Kidney (tissue), 14 donors: ENCODE data around the gene BRD1. TPM values are rescaled to one million over a fixed set of nuclear protein-coding genes. Genes with fewer than 3 reads are reported as not detected.
A peak's percentile ranks its signal among the peaks of the same experiment; 100 is the strongest.

ENCODE experiments used
- DNase-seq, 5 donors: peaks; one replicate each; pipeline ENCODE4 v3.0.0-alpha.2; 2013 to 2020
- FAIRE-seq: peaks from 2 replicates; lab custom pipeline; 2012; peaks lifted over from hg19 to GRCh38; lab: Jason Lieb, UNC
- H3K27ac ChIP-seq, 2 donors: one replicate each; pipeline ENCODE4 v1.7.0; 2013; ENCODE audit warnings: low read depth in 2 of 2, low read length in 2 of 2, inconsistent platforms in 1 of 2
- H3K27me3 ChIP-seq: one replicate; pipeline ENCODE4 v1.7.1; 2013; ENCODE audit warnings: low read length, inconsistent platforms; ENCODE audit not compliant: control insufficient read depth, insufficient read depth
- H3K36me3 ChIP-seq, 3 donors: one replicate each; pipeline versions ENCODE4 v1.7.0 to v1.7.1; 2013; ENCODE audit warnings: low read length in 3 of 3, control low read depth in 1 of 3, inconsistent platforms in 1 of 3; ENCODE audit not compliant: insufficient read depth in 3 of 3, control insufficient read depth in 2 of 3
- H3K4me1 ChIP-seq, 3 donors: one replicate each; pipeline versions ENCODE4 v1.7.0 to v1.7.1; 2013; ENCODE audit warnings: low read length in 3 of 3, inconsistent platforms in 1 of 3, low read depth in 1 of 3; ENCODE audit not compliant: control insufficient read depth in 2 of 3, insufficient read depth in 2 of 3
- H3K4me3 ChIP-seq, 3 donors: one replicate each; pipeline versions ENCODE4 v1.7.0 to v1.8.1; 2013; ENCODE audit warnings: low read length in 3 of 3, control low read depth in 1 of 3, inconsistent platforms in 1 of 3
- H3K9ac ChIP-seq, 3 donors: one replicate each; pipeline versions ENCODE4 v1.7.0 to v1.7.1; 2013; ENCODE audit warnings: low read length in 3 of 3, control low read depth in 1 of 3, inconsistent platforms in 1 of 3
- H3K9me3 ChIP-seq, 3 donors: one replicate each; pipeline versions ENCODE4 v1.7.0 to v1.7.1; 2013; ENCODE audit warnings: low read length in 3 of 3, control low read depth in 1 of 3, inconsistent platforms in 1 of 3; ENCODE audit not compliant: control insufficient read depth in 2 of 3, insufficient read depth in 1 of 3
- intact Hi-C: fragments of 100-400 bp; cut with DNase I; formaldehyde crosslinking; loops from one replicate; pipeline ENCODE4 v1.11.1; 2022
- polyA plus RNA-seq: library from polyadenylated mRNA; stranded (reverse); fragments of 350-450 nt; fragmentation: Illumina TruSeq; extraction: RNeasy Lipid Tissue Mini Kit (QIAGEN cat#74804); gene quantifications from one replicate; pipeline ENCODE4 v1.2.3, GENCODE V29; 2014; ENCODE audit warnings: low read depth, low replicate concordance; ENCODE audit not compliant: insufficient read depth
- total RNA-seq: library from RNA; stranded (reverse); fragmentation: NEBNext Ultra II Directional; extraction: Animal tissue kit (Norgen Biotek cat#: 25700); gene quantifications from one replicate; pipeline ENCODE4 v1.2.1, GENCODE V29; 2021
- TF ChIP-seq, protein P1 (sequence below): IDR thresholded peaks from 3 replicates; pipeline ENCODE4 v1.5.1; 2012; ENCODE audit warnings: mild to moderate bottlenecking, moderate library complexity, borderline replicate concordance; ENCODE audit not compliant: insufficient read depth; ENCODE audit errors: extremely low read depth
- donor health status: control.
- donor health status: control.
- donor health status: control.
- donor health status: control.
- donor health status: control.
- donor health status: DM: yes; HTN: yes; CAD: no.
- donor health status: Normal renal cell carcinoma (clear cell type).

Gene BRD1
- total and polyA plus RNA-seq, 2 donors from 2014 or later, result 8.1 to 40.5 TPM

DNA sequence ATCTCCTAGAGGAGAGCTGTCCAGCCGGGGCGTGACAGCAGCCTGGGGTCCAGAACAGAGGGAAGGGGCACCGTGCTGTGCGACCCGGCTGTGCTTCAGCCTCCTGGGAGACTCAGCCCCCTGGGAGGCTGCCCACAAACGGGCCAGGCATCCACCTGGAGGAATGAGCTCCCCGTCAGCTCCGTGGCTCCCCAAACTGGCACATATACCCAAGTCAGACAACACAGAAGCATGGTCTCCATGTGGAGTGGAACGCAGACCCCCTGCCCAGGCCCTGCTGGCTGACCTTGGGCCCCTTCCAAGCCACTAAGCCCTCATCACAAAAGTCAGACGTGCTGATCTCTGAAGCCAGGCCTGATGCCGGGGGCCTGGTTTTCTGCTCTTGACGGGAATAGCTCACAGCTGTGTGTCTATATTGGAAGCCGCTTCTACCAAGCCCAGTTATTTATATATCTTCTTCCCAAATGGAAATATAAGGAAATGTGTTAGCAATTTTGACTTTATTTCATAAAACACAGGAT is 91.7 kb downstream of the BRD1 start:
- peaks cover 0 to 3% (median 0%) of the 10 kb centered on the region in 3 donors for H3K9me3 ChIP-seq
- H3K36me3 ChIP-seq, result no peaks in the 10 kb centered on the region
- H3K4me1 ChIP-seq, result no peaks in the 10 kb centered on the region
- H3K9ac ChIP-seq, result no peak overlapping the region
- no peak overlapping the region for H3K27ac ChIP-seq
- H3K27me3 ChIP-seq, result no peaks in the 10 kb centered on the region
- no peak for FAIRE-seq
- TF ChIP-seq, protein P1, sequence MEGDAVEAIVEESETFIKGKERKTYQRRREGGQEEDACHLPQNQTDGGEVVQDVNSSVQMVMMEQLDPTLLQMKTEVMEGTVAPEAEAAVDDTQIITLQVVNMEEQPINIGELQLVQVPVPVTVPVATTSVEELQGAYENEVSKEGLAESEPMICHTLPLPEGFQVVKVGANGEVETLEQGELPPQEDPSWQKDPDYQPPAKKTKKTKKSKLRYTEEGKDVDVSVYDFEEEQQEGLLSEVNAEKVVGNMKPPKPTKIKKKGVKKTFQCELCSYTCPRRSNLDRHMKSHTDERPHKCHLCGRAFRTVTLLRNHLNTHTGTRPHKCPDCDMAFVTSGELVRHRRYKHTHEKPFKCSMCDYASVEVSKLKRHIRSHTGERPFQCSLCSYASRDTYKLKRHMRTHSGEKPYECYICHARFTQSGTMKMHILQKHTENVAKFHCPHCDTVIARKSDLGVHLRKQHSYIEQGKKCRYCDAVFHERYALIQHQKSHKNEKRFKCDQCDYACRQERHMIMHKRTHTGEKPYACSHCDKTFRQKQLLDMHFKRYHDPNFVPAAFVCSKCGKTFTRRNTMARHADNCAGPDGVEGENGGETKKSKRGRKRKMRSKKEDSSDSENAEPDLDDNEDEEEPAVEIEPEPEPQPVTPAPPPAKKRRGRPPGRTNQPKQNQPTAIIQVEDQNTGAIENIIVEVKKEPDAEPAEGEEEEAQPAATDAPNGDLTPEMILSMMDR, result no peak
- no peak overlapping the region for H3K4me3 ChIP-seq
- intact Hi-C loops, result no loop called here
- no peak for DNase-seq

DNA sequence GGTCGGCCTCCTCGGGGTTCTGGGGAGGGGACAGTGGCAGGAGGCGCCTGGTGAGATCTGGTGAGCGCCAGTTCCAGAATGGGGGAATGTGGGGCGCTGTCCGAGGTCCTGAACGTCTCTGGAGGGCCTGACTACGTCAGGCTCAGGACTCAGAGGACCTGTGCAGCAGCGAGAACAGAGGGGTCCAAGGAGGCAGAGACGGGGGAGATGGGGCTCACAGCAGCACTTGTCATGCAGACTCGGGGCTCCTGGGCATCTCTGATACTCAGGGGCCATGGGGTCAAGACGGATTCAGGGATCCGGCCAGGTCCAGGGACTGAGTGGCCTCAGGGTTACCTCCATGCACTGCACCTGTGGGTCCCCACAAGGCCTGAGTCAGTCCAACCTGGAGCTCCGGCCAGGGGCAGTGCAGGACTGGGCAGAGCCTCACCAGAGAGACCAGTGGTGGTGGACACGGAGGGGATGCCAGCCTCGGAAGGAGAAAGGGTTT is 92.2 kb downstream of the BRD1 start:
- DNase-seq (peak; percentile 66 to 83 (median 77)), FAIRE-seq (no peak)
- H3K27ac ChIP-seq, result no peak overlapping the region
- H3K4me3 ChIP-seq, result no peak overlapping the region
- H3K27me3 ChIP-seq, result no peaks in the 10 kb centered on the region
- peaks cover 0 to 3% (median 0%) of the 10 kb centered on the region in 3 donors for H3K9me3 ChIP-seq
- intact Hi-C loops, result no loop called here
- TF ChIP-seq, protein P1, result no peak
- no peaks in the 10 kb centered on the region for H3K4me1 ChIP-seq
- no peak overlapping the region for H3K9ac ChIP-seq
- H3K36me3 ChIP-seq, result no peaks in the 10 kb centered on the region

DNA sequence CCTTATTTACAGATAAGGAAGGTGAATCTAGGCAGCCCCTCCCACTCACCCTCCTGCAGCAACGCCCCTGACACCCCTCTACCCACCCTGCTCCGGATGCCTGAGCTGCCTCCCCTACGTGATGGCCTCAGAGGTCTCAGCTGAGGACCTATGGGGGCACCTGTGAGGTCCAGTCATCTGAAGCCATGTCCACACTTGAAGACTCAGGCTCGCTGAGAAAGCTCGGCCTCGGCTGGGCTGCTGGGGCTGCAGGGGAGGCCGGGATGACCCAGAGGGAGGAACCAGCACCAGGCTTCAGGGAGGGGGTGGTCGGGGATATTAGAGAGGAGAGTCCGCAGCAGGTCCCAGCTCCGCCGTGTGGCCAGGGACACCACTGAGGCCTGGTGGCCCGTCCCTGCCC is 92.8 kb downstream of the BRD1 start:
- peaks cover 0 to 3% (median 0%) of the 10 kb centered on the region in 3 donors for H3K9me3 ChIP-seq
- intact Hi-C loops, result no loop called here
- H3K27ac ChIP-seq, result no peak overlapping the region
- FAIRE-seq (no peak), DNase-seq (peak in 1 of 5 donors; percentile 43)
- no peaks in the 10 kb centered on the region for H3K36me3 ChIP-seq
- H3K9ac ChIP-seq, result no peak overlapping the region
- H3K4me3 ChIP-seq, result no peak overlapping the region
- no peaks in the 10 kb centered on the region for H3K4me1 ChIP-seq
- H3K27me3 ChIP-seq, result no peaks in the 10 kb centered on the region
- TF ChIP-seq, protein P1, result no peak
